Stimulated activated CD8-positive, alpha-beta memory T cell treated with anti-CD3 and anti-CD28 coated beads, Interleukin-2, amount 100 ng/mL, for 1 hour (primary cell): ENCODE results near the gene TENM3.

ENCODE experiments used
- DNase-seq, 2 donors: peaks; one replicate each; pipeline ENCODE4 v3.0.0-alpha.2; 2020; ENCODE audit warnings: low read depth in 2 of 2

TENM3 gene

DNA sequence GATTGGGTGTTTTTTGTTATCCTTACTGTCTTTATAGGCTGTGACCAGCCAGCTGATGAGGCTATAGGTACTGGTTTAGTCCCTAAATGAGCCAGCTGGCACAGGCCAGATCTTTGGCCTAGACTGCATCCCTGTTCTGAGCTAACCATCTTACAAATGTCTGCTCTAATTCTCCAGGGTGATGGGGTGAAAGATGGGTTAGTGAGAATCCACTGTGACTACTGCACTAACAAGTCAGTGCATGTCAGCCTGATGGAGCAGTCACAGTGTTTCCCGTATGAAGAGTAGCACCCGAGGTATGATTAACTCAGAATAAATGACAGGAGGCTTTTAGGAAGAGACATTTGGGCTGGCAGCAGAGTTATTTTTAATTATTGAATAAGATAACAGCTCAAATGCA lies 493.0 kb downstream of the TENM3 start:
- DNase-seq: no peak

DNA sequence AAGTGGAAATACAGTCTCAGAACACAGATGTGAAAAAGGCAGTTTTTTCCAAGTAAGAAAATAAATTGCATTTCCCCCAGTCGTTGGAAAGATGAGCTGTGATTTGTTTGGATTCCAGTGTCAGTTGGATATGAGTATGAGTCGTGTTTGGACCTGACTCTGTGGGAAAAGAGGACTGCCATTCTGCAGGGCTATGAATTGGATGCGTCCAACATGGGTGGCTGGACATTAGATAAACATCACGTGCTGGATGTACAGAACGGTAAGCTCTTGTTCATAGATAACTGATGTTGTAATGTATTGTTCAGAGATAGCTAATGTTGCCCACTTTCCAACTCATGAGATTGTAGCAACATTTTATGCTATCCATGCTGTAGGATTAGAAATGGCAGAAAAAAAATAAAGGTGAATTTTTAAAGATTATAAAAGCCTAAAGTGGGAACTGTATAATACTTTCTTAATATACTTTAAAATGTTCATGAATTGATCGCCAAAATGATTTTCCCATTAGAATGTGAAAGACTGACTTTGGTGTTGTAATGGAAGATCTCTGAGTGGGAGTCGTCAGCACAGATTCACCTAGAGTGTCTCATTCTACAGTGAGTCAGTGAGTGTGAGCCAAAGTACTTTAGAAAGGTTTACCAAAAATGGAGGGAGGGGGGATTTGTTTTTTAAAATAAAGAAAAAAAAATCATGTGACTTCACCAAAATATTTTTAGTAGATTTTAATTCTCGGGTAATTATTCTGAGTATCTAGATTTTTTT lies 495.3 kb downstream of the TENM3 start:
- DNase-seq: no peak

DNA sequence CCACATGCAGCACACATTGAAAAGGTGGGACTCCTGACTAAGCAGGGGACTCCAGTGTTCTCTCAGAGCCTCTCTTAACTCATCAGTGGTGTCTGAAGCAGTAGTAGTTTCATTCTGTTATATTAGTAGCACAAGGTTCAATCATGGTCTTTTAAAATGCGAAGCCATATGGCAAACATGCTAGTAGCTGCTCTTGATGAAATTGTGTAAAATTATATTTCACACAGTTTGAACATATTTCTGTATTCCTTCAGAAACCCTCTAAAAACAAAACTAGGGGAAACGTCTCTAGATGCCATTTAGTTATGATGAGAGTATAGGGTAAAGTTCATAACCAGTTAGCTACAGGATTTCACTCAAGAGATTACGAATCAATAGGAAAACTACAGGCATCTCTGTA lies 497.1 kb downstream of the TENM3 start:
- no peak for DNase-seq

DNA sequence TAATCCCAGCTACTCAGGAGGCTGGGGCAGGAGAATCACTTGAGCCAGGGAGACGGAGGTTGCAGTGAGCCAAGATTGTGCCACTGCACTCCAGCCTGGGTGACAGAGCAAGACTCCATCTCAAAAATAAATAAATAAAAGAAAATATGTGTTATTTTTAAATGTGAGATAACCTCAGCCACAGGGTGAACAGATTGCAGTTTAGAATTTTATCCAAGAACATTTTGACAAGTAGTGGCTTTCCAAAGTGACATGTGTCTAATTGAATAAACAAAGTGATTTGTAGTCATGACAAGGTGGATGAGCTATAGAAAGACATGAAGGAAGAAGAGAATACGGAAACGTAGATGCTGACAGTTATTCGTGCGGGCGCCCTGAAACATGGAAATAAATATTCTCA lies 497.9 kb downstream of the TENM3 start:
- no peak for DNase-seq

DNA sequence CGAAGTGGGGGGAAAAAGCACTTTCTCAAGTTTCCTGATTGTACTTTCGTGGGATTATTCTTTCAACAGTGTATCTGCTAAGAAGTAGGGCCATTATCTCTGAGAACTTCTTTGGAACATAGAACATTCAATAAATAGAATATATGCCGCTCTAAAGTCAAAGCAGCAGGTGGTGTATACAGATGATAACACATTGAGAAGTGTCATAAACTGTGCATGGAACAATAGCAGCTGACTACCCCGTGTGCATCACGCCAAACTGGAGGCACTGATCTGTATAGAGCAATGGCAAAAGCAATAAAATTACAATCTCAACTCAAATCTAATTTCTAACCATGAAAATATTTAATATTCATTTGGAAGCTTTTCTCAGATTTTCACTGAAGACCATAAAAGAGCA lies 498.7 kb downstream of the TENM3 start:
- no peak for DNase-seq

DNA sequence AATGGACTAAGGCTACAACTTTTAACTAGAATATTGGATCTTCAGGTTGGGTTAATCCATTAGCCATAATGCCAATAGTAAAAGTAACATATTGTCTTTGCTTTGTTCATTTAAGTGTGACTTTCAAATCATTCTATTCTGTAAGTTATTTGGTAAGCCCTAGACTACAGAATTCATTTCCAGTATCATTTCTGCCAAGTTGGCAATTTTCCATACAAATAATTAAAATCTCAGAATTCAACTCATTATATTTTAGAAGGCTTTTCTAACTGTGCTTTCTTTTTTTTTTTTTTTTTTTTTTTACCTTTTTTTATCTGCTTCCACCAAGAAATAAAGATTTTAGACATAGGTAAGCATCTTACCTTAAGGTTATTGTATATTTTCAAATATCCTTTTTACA lies 500.6 kb downstream of the TENM3 start:
- no peak for DNase-seq

DNA sequence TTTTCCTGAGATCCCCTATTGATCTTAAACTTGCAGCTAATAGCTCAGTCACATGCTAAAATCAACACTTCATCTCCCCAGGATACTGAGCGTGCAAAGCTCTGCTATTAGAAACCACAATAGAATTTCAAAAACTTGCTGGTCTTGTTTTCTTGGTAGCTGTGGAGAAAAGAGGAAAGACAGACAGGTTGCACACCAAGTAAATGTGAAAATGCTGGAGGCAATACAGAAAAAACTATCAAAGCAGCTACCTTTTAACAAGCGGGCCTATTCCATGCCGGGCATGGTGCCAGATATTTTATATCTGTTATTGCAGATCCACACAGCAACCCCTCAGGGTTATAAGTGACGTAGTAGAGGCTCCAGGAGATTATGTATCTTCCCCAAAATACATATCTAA lies 502.0 kb downstream of the TENM3 start:
- DNase-seq: no peak

DNA sequence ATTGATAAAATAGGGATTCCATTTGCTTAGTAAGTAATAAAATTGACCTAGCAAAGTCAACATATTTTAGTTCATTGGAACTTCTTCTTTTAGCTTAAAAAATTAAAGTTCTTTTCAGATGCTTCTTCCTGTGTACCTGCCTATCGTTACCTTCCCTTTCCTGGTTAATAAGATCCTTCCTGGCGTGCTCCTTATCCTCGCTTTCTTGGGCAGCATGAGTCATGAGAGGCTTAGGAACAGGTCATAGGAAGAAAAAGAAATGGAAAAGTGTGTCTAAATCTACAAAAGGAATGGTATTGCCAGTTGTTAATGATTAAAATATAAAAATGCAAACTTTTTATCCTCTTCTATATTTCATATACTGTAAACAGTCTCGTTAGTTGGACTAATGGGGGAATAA lies 503.7 kb downstream of the TENM3 start:
- DNase-seq: no peak

DNA sequence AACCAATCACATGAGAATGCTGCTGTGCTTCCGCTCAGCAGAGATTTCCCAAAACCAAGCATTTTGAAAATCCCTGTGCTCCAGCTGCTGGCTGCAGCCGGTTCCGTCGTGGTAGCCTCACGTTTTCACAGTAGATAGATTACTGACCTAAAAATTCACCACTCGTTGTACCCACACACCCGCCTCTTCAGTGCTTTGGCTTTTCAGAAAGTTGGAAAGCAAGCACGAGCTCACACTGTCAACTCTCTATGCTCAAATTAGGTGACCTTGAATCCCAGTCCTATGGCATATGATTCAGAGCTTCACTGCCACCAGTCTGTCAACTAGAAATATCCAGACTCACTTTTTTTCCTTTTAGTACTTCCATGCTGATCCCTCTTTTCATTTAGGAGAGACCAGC lies 505.1 kb downstream of the TENM3 start:
- no peak for DNase-seq

DNA sequence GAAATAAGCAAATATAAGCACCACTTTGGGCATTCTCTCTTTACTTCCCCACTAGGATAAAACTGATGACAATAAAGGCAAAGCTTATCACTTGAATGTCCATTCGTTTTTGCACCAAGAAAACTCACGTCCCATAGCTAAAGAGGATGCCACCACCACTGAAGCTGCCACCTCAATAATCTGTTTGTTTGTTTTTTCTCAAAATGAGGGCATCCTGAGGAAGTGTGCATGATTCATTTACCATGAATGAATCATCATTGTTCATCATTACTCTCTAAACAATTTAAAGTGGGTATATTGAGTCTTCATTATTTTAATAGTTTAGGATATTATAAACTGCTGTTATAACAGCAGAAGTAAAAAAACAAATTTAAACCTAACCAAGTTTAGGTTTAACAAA lies 505.7 kb downstream of the TENM3 start:
- DNase-seq: no peak

DNA sequence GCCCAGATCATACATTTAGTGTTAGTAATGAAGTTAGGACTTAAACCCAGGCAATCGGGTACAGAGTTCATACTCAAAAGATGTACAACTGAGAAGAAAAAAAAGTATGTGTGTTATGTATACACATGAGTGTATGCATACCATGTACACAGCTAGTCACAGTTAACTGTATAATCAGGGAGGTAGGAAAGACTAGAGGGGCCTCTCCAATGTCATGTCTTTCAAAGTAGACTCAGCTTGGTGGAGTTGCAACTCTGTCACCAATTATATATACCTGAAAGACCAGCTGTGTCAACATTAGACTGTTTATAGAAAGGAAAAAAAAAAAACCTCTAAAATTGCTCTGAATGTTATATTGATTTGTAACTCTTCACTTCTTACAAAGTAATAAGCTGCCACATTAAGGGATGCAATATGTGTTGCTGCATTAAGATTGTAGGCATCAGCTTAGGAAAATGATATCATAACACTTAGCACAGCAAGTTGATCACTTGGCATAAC lies 506.5 kb downstream of the TENM3 start:
- no peak for DNase-seq

DNA sequence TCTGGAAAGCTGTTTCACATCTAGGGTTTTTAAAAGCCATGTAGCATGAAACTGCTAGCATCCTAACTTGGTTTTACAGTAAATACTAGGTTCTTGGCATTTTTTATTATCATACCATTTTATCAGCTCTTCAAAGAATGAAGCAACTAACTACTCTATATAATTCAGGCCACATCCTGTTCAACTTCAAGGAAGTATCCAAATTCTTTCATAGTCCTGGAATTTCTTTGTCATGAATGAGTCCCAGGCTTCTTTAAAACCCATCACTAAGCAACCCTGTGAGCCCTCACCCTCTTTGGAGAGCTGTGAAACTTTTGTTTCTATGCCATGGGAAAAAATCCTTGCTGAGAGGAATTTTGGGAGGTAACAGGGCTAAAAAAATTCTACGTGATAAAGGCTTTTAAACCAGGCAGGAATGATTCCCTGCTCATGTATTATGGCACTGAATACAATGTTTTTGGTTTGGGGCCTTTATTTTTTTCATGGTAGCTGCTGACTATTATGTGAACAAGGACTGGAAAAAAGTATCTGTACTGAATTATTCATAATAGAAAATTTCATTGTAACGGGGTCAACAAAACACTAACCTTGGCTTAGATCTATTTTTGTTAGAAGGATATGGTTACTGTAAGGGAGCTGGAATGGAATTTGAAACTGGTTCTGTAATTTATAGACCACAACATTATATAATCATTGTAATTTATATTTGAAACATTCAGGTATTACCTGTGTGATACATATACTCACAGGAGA lies 509.1 kb downstream of the TENM3 start:
- DNase-seq: no peak

DNA sequence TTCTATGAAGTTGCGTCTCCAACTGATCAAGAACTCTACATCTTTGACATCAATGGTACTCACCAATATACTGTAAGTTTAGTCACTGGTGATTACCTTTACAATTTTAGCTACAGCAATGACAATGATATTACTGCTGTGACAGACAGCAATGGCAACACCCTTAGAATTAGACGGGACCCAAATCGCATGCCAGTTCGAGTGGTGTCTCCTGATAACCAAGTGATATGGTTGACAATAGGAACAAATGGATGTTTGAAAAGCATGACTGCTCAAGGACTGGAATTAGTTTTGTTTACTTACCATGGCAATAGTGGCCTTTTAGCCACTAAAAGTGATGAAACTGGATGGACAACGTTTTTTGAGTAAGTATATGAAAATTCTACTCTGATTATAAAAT lies 511.7 kb downstream of the TENM3 start:
- no peak for DNase-seq

DNA sequence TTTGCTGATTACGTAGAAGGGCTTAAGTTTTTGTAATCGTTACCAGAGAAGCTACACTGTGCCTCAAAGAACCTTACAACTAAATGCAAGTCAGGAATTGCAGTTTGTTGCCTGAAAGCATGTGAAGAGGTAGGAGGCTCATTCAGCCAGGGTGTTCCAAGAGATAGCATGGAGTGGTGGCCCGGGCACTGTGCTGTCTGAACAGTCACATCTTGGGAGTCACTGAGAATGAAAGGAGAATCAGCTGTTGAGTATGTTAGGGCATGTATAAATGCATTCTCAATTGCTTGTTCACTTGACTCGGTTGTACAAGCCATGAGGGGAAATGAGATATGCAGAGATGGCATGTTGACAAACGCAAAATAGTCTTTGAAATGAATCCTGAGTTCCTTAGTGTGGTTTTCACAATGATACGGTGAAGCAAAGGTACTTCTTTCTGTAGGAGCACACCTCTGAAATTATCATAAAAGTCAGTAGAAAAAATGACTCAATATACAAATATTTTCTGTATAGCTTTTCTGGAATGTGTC lies 513.0 kb downstream of the TENM3 start:
- no peak for DNase-seq

DNA sequence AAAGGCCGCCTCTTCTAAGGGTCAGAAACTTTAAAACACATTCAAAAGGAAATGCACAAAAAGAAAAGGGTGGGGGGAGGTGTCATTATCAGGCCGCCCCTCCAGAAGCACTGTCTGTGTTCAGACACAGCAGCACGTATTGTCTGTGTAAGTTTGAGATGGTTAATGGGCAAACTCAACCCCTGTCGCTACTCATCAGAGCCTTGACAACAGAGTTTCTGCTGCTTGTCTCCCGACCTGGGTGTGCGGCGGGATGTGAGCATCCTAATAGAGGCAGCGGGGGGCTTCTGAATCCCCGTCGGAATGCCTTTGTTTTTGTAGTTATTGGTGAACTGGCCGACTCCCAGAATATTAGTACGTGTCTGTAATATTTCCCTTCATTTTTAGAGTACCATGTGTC lies 515.1 kb downstream of the TENM3 start:
- no peak for DNase-seq

DNA sequence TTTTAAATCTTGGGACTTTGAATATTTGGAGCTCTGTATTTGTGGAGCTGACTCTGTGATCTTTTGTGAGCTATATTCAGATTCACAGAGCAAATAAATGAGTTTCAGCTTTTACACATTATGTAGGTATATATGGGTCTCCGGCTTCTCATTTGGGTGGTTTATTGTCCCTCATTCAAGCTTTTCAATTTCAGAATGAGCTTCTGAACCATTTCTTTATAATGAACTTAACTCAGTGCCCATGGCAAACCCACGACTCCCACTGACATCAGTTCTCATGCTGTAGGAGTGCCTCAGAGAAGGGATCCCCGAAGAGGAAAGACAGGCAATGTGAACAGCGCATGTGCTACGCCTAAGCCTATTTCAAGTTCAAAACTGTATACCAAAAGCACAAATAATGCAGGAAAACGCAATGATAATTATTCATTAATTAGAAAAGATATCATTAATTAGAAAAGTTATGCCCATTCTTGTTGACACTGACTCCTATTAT lies 517.4 kb downstream of the TENM3 start:
- no peak for DNase-seq

DNA sequence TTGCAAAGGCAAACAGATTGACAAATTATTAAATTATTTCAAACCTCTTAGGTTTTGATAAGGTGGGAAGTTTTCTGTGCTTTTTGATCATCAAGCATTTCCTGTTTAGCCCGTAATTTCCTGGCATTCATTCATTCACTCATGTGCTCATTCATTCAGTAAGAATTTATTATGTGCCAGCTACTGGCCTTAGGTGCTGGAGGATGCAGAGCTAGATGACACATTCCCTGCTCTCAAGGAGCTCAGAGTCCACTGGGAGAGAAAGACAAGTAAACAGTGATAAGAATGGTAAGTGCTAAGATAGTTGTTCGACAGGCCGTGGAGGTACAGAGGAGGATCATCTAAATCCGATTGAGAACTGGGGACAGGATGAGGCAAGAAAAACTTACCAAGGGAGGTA lies 520.9 kb downstream of the TENM3 start:
- DNase-seq: no peak

DNA sequence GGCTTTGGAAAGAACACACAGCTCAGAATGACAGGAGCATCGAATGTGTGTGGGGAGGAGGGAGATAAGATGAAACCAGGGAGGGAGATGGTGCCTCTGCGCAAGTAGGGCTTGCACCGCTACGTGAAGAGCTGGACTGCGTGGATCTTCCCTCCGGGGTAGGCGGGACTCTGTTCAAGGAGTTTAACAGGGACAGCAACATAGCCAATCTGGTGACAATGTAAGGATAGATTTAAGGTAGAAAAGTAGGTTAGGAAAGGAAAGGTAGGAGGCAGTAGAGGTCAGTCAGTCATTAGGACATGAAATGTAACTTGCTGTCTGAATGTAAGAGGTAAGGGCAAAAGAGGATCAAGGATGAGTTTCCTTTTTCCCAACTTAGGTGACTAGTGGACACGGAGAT lies 521.4 kb downstream of the TENM3 start:
- no peak for DNase-seq

DNA sequence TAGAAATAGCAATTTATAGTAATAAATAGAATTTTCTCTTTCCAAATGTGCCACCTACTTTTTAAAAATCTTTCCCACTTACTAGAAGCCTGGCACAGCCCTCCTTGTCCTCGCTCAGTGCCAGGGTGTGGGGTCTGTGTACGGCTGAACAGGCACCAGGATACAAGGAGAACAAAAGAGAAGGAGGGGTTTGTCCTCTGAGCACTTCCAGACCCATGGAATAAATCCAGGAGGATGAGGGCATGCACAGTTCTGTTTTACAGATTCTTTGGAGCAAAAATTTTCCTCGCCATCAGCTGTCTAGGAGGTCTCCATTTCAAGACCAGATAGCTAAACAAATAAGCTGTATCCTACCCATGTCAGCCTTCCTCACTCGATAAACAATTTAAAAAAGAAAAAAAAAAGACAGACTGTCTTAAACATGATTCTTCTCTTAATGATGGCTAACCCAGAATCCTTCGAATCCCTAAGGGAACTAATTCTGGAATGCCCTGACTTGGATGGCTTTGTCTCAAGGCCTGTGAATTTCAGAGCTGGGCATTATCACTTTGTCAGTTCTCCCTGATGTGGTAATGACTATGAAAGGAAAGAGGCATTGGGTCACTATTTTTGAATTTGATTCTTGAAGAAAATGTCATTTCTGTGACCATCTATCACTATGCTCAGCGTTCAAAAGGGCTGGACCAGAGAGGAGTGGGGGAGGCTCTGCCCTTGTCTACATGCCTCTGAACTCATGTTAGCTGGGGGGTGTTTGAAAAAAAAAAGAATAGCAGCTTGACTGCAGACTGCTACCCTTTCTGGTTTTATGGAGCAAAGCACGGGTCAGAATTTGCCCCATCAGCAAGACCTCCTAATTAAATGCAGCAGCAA lies 523.0 kb downstream of the TENM3 start:
- DNase-seq: no peak

DNA sequence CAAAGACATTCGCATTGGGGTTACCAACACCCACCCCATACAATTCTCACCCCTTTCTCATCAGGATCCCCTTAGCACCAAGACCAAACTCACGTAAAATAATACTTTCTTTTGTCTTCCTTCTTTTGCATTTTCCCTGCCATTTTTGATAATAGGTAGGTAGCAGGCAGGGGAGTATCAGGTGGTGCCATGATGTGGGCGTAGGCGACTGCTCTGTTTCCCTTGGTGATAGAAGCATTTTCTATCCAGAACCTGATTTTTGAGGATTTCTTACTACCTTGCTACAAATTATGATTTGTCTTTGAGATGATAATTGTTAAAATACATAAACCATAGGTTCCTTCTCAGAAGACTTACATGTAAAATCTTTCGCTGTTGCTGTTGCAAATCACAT lies 523.7 kb downstream of the TENM3 start:
- DNase-seq: no peak

DNA sequence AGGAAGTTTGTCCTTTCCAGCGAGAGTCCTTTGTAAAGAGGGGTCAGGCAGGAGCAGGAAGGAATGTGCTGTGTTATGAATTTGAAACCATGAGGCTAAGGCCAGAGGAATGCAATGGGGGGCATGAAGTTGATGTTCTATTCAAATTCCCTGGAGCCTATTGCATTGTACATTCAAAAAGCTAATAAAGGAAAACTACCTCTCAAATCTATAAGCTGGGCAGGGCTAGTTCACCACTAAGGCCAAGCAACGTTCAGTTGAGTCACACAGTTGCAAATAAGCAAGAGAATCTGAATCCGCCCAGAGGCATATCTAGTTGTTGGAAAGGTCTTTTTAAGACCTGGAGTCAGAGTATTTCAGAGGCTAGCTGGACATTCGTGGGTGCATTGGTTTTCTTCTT lies 525.6 kb downstream of the TENM3 start:
- no peak for DNase-seq
